SK-N-SH treated with all-trans-retinoic acid at 6 μM for 48 hours (cell line): ENCODE results near the gene FAM117A.
"Not testable (repeated sequence)": the region's sequence is repeated elsewhere in the genome, so short reads cannot be mapped to it uniquely, and the experiment has no call there.

ENCODE experiments used
- ATAC-seq: fragments of 200-7000 bp; cut with Tn5 transposase; 3 replicates; pipeline ENCODE4 v1.9.1; 2020; ENCODE audit warnings: mild to moderate bottlenecking, moderate library complexity
- ARNTL ChIP-seq: fragments of 450-650 bp; formaldehyde crosslinking; IDR thresholded peaks from 2 replicates; pipeline ENCODE4 v1.5.0; 2020; ENCODE audit warnings: low read depth, mild to moderate bottlenecking, moderate library complexity, borderline replicate concordance
- BACH2 ChIP-seq: fragments of 250-450 bp; sonication (Bioruptor Pico); IDR thresholded peaks from 2 replicates; pipeline ENCODE4 v1.9.0; 2021; ENCODE audit warnings: mild to moderate bottlenecking, borderline replicate concordance
- CREB5 ChIP-seq: fragments of 250-450 bp; sonication (Bioruptor Pico); IDR thresholded peaks from 2 replicates; pipeline ENCODE4 v1.5.1; 2020; ENCODE audit warnings: low read depth, mild to moderate bottlenecking, moderate library complexity
- CSDC2 ChIP-seq: fragments of 250-450 bp; sonication (Bioruptor Pico); IDR thresholded peaks from 2 replicates; pipeline ENCODE4 v1.5.0; 2020; ENCODE audit warnings: mild to moderate bottlenecking, moderate library complexity
- ESRRG ChIP-seq: fragments of 250-450 bp; sonication (Bioruptor Pico); IDR thresholded peaks from 2 replicates; pipeline ENCODE4 v1.6.1; 2021; ENCODE audit warnings: mild to moderate bottlenecking
- ISL1 ChIP-seq: fragments of 250-450 bp; sonication (Bioruptor Pico); IDR thresholded peaks from 2 replicates; pipeline ENCODE4 v2.1.2; 2022; ENCODE audit warnings: mild to moderate bottlenecking, moderate library complexity
- OSR1 ChIP-seq: fragments of 250-450 bp; sonication (Bioruptor Pico); IDR thresholded peaks from 2 replicates; pipeline ENCODE4 v1.8.0; 2022; ENCODE audit warnings: moderate library complexity, mild to moderate bottlenecking, inconsistent platforms
- PPARA ChIP-seq: fragments of 250-450 bp; sonication (Bioruptor Pico); IDR thresholded peaks from 2 replicates; pipeline ENCODE4 v1.5.0; 2020; ENCODE audit warnings: mild to moderate bottlenecking, borderline replicate concordance
- RARB ChIP-seq: fragments of 250-450 bp; sonication (Bioruptor Pico); IDR thresholded peaks from 2 replicates; pipeline ENCODE4 v1.8.0; 2021; ENCODE audit warnings: mild to moderate bottlenecking, moderate library complexity
- SNAI2 ChIP-seq: fragments of 250-450 bp; sonication (Bioruptor Pico); IDR thresholded peaks from 2 replicates; pipeline ENCODE4 v1.5.0; 2020; ENCODE audit warnings: mild to moderate bottlenecking, moderate library complexity
- TCF4 ChIP-seq: fragments of 250-450 bp; sonication (Bioruptor Pico); IDR thresholded peaks from 2 replicates; pipeline ENCODE4 v1.8.0; 2021; ENCODE audit warnings: mild to moderate bottlenecking, moderate library complexity, borderline replicate concordance
- TOX ChIP-seq: fragments of 250-450 bp; sonication (Bioruptor Pico); IDR thresholded peaks from 2 replicates; pipeline ENCODE4 v1.8.0; 2021; ENCODE audit warnings: mild to moderate bottlenecking, moderate library complexity, borderline replicate concordance
- ZC3H10 ChIP-seq: fragments of 250-450 bp; sonication (Bioruptor Pico); IDR thresholded peaks from 2 replicates; pipeline ENCODE4 v1.5.1; 2021; ENCODE audit warnings: mild to moderate bottlenecking, moderate library complexity
- ZFP3 ChIP-seq: fragments of 250-450 bp; sonication (Bioruptor Pico); IDR thresholded peaks from 2 replicates; pipeline ENCODE4 v1.5.0; 2020; ENCODE audit warnings: mild to moderate bottlenecking, moderate library complexity
- ZFP30 ChIP-seq: fragments of 450-650 bp; formaldehyde crosslinking; IDR thresholded peaks from 2 replicates; pipeline ENCODE4 v1.5.0; 2022; ENCODE audit warnings: mild to moderate bottlenecking, moderate library complexity
- ZNF565 ChIP-seq: fragments of 450-650 bp; formaldehyde crosslinking; conservative IDR thresholded peaks from 2 replicates; pipeline ENCODE4 v1.5.0; 2020; ENCODE audit warnings: low read depth, mild to moderate bottlenecking, moderate library complexity
- ZNF70 ChIP-seq: fragments of 450-650 bp; formaldehyde crosslinking; IDR thresholded peaks from 2 replicates; pipeline ENCODE4 v1.5.0; 2020; ENCODE audit warnings: mild to moderate bottlenecking, moderate library complexity
- ZNF8 ChIP-seq: fragments of 450-650 bp; formaldehyde crosslinking; IDR thresholded peaks from 2 replicates; pipeline ENCODE4 v1.5.0; 2020; ENCODE audit warnings: mild to moderate bottlenecking, moderate library complexity
- TF ChIP-seq, protein P1 (sequence below): fragments of 250-450 bp; sonication (Bioruptor Pico); IDR thresholded peaks from 2 replicates; pipeline ENCODE4 v1.8.0; 2020; ENCODE audit warnings: mild to moderate bottlenecking, moderate library complexity, borderline replicate concordance
- TF ChIP-seq, protein P2 (sequence below): fragments of 250-450 bp; sonication (Bioruptor Pico); IDR thresholded peaks from 2 replicates; pipeline ENCODE4 v1.5.0; 2020; ENCODE audit warnings: mild to moderate bottlenecking, moderate library complexity
- TF ChIP-seq, protein P3 (sequence below): fragments of 250-450 bp; sonication (Bioruptor Pico); IDR thresholded peaks from 2 replicates; pipeline ENCODE4 v1.8.0; 2021; ENCODE audit warnings: low read depth, mild to moderate bottlenecking, moderate library complexity, borderline replicate concordance

The FAM117A gene

GRCh38 chr17:49760296-49760695 is 3.6 kb downstream of the FAM117A start:
- no peak for TF ChIP-seq ZC3H10 (CRISPR knock-in tag)
- no peak for TF ChIP-seq ARNTL (CRISPR knock-in tag)
- TF ChIP-seq, protein P1, sequence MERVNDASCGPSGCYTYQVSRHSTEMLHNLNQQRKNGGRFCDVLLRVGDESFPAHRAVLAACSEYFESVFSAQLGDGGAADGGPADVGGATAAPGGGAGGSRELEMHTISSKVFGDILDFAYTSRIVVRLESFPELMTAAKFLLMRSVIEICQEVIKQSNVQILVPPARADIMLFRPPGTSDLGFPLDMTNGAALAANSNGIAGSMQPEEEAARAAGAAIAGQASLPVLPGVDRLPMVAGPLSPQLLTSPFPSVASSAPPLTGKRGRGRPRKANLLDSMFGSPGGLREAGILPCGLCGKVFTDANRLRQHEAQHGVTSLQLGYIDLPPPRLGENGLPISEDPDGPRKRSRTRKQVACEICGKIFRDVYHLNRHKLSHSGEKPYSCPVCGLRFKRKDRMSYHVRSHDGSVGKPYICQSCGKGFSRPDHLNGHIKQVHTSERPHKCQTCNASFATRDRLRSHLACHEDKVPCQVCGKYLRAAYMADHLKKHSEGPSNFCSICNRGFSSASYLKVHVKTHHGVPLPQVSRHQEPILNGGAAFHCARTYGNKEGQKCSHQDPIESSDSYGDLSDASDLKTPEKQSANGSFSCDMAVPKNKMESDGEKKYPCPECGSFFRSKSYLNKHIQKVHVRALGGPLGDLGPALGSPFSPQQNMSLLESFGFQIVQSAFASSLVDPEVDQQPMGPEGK (CRISPR knock-in tag): no peak
- TF ChIP-seq ZFP3 (CRISPR knock-in tag): no peak
- no peak for TF ChIP-seq PPARA (CRISPR knock-in tag)
- TF ChIP-seq, protein P2, sequence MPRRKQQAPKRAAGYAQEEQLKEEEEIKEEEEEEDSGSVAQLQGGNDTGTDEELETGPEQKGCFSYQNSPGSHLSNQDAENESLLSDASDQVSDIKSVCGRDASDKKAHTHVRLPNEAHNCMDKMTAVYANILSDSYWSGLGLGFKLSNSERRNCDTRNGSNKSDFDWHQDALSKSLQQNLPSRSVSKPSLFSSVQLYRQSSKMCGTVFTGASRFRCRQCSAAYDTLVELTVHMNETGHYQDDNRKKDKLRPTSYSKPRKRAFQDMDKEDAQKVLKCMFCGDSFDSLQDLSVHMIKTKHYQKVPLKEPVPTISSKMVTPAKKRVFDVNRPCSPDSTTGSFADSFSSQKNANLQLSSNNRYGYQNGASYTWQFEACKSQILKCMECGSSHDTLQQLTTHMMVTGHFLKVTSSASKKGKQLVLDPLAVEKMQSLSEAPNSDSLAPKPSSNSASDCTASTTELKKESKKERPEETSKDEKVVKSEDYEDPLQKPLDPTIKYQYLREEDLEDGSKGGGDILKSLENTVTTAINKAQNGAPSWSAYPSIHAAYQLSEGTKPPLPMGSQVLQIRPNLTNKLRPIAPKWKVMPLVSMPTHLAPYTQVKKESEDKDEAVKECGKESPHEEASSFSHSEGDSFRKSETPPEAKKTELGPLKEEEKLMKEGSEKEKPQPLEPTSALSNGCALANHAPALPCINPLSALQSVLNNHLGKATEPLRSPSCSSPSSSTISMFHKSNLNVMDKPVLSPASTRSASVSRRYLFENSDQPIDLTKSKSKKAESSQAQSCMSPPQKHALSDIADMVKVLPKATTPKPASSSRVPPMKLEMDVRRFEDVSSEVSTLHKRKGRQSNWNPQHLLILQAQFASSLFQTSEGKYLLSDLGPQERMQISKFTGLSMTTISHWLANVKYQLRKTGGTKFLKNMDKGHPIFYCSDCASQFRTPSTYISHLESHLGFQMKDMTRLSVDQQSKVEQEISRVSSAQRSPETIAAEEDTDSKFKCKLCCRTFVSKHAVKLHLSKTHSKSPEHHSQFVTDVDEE (CRISPR knock-in tag): no peak
- no peak for TF ChIP-seq BACH2 (CRISPR knock-in tag)
- no peak for TF ChIP-seq TOX (CRISPR knock-in tag)
- TF ChIP-seq CSDC2: no peak
- no peak for TF ChIP-seq RARB (CRISPR knock-in tag)
- TF ChIP-seq ZNF70 (CRISPR knock-in tag): no peak
- no peak for ATAC-seq

GRCh38 chr17:49759203-49759602 is 4.7 kb downstream of the FAM117A start:
- no peak for ATAC-seq
- TF ChIP-seq OSR1 (CRISPR knock-in tag): no peak
- TF ChIP-seq TCF4 (CRISPR knock-in tag): no peak
- no peak for TF ChIP-seq ISL1 (CRISPR knock-in tag)
- no peak for TF ChIP-seq PPARA (CRISPR knock-in tag)
- no peak for TF ChIP-seq CSDC2
- TF ChIP-seq BACH2 (CRISPR knock-in tag): no peak
- TF ChIP-seq ZFP30 (CRISPR knock-in tag): no peak
- TF ChIP-seq, protein P2 (CRISPR knock-in tag): no peak
- no peak for TF ChIP-seq ESRRG (CRISPR knock-in tag)
- no peak for TF ChIP-seq SNAI2
- TF ChIP-seq ZNF565 (CRISPR knock-in tag): no peak
- TF ChIP-seq ARNTL (CRISPR knock-in tag): no peak
- TF ChIP-seq ZC3H10 (CRISPR knock-in tag): no peak
- TF ChIP-seq, protein P3, sequence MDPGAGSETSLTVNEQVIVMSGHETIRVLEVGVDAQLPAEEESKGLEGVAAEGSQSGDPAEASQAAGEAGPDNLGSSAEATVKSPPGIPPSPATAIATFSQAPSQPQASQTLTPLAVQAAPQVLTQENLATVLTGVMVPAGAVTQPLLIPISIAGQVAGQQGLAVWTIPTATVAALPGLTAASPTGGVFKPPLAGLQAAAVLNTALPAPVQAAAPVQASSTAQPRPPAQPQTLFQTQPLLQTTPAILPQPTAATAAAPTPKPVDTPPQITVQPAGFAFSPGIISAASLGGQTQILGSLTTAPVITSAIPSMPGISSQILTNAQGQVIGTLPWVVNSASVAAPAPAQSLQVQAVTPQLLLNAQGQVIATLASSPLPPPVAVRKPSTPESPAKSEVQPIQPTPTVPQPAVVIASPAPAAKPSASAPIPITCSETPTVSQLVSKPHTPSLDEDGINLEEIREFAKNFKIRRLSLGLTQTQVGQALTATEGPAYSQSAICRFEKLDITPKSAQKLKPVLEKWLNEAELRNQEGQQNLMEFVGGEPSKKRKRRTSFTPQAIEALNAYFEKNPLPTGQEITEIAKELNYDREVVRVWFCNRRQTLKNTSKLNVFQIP (CRISPR knock-in tag): no peak
- TF ChIP-seq ZNF8: no peak
- TF ChIP-seq CREB5 (CRISPR knock-in tag): no peak
- no peak for TF ChIP-seq ZFP3 (CRISPR knock-in tag)

GRCh38 chr17:49758464-49759010 is 5.4 kb downstream of the FAM117A start:
- ATAC-seq: not testable (repeated sequence)
